Stomach (tissue), 4 donors: ENCODE results near the gene TRPV3.

Source experiments
- POLR2A ChIP-seq, 4 donors: fragments of 450-650 bp; IDR thresholded peaks; one replicate each; pipeline ENCODE4 v1.6.1; 2016; ENCODE audit warnings: antibody characterized with exemption in 4 of 4, control low read depth in 2 of 4, mild to moderate bottlenecking in 1 of 4, moderate library complexity in 1 of 4
- TF ChIP-seq, protein P1 (sequence below), 7 experiments: fragments of 450-650 bp in 4 of 7; fragments of 200-600 bp in 3 of 7; sonication (generic) in 3 of 7; IDR thresholded peaks; one replicate each; pipeline ENCODE4 v1.5.1; 2016 to 2019; ENCODE audit warnings: antibody characterized with exemption in 7 of 7, control low read depth in 2 of 7, mild to moderate bottlenecking in 1 of 7

GRCh38 chr17:3506054-3506453 lies 51.6 kb downstream of the TRPV3 start:
- TF ChIP-seq, protein P1, sequence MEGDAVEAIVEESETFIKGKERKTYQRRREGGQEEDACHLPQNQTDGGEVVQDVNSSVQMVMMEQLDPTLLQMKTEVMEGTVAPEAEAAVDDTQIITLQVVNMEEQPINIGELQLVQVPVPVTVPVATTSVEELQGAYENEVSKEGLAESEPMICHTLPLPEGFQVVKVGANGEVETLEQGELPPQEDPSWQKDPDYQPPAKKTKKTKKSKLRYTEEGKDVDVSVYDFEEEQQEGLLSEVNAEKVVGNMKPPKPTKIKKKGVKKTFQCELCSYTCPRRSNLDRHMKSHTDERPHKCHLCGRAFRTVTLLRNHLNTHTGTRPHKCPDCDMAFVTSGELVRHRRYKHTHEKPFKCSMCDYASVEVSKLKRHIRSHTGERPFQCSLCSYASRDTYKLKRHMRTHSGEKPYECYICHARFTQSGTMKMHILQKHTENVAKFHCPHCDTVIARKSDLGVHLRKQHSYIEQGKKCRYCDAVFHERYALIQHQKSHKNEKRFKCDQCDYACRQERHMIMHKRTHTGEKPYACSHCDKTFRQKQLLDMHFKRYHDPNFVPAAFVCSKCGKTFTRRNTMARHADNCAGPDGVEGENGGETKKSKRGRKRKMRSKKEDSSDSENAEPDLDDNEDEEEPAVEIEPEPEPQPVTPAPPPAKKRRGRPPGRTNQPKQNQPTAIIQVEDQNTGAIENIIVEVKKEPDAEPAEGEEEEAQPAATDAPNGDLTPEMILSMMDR (IDR thresholded peaks at IDR 0.05) = no peak
- TF ChIP-seq POLR2A (IDR thresholded peaks at IDR 0.05) = no peak
